ENCODE results near the gene TMEM88.

GRCh38 chr17:7886227-7887037, 31.6 kb downstream of the TMEM88 start:
- no peak for TF ChIP-seq CTCF (IDR thresholded peaks at IDR 0.05)
- TF ChIP-seq POLR2A (IDR thresholded peaks at IDR 0.05), result peak in 1 of 3 donors; percentile 2
